Kidney epithelial cell (primary cell): Measurements from ENCODE around the gene KIRREL2. TPM values are rescaled to one million over a fixed set of nuclear protein-coding genes. Genes with fewer than 3 reads are reported as not detected.

Experiments
- DNase-seq: peaks from one replicate; pipeline ENCODE4 v3.0.0-alpha.2; 2010; ENCODE audit warnings: low read depth
- H3K27me3 ChIP-seq: 2 replicates; pipeline ENCODE4 v1.6.0; 2011; ENCODE audit warnings: low read length; ENCODE audit not compliant: control insufficient read depth, insufficient read depth
- H3K36me3 ChIP-seq: 2 replicates; pipeline ENCODE4 v1.5.1; 2011; ENCODE audit warnings: low read length; ENCODE audit not compliant: control insufficient read depth, insufficient read depth
- H3K4me3 ChIP-seq: 2 replicates; pipeline ENCODE4 v1.5.1; 2011; ENCODE audit warnings: low read depth, mild to moderate bottlenecking, control low read depth, low read length
- total RNA-seq: library from RNA; depleted of rRNA; stranded (reverse); fragments of >200 nt; gene quantifications from 2 replicates; pipeline ENCODE4 v1.2.3, GENCODE V29; 2015
- TF ChIP-seq, protein P1 (sequence below): IDR thresholded peaks from 2 replicates; pipeline ENCODE4 v1.5.1; 2011; ENCODE audit warnings: mild to moderate bottlenecking, moderate library complexity, low read length, control low read depth, inconsistent platforms; ENCODE audit not compliant: insufficient read depth, poor library complexity, severe bottlenecking

Gene KIRREL2
- total RNA-seq, 1 donor from 2014 or later = 0.50 TPM

DNA sequence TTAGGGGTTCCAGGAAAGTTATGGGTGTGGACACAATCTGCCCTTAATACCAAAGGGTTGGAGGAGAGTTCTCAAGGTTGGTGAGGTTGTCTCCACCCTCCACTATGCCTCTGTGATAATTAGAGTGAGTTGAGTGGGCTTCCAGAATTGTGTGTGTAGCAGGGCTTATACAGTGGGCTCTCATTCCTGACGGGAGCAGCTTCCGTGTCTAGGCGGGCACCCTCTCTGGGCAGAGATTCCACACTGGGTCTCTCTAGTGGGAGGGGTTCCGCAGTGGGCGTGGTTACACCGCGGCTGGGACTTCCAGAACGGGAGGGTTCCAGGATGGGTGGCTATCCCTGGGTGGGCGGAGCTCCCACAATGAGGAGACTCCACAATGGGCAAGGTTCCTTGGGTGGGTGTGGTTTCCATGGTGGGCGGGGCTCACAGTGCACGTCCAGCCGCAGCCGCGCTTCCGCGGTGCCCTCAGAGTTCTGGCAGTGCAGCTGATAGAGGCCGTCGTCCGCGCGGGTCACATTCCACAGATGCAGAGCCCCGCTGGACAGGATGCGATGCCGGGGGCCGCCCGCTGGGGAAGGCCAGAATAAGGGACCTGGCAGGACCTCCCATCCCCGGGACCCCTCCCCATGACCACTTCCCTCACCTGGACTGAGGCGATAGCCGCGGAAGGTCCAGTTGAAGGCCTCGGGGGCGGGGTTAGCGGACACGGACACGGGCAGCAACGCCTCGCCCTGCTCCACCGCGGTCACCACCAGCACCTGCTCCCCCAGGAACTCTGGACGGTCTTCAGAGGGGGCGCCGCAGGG is 12.8 kb upstream of the KIRREL2 start:
- TF ChIP-seq, protein P1, sequence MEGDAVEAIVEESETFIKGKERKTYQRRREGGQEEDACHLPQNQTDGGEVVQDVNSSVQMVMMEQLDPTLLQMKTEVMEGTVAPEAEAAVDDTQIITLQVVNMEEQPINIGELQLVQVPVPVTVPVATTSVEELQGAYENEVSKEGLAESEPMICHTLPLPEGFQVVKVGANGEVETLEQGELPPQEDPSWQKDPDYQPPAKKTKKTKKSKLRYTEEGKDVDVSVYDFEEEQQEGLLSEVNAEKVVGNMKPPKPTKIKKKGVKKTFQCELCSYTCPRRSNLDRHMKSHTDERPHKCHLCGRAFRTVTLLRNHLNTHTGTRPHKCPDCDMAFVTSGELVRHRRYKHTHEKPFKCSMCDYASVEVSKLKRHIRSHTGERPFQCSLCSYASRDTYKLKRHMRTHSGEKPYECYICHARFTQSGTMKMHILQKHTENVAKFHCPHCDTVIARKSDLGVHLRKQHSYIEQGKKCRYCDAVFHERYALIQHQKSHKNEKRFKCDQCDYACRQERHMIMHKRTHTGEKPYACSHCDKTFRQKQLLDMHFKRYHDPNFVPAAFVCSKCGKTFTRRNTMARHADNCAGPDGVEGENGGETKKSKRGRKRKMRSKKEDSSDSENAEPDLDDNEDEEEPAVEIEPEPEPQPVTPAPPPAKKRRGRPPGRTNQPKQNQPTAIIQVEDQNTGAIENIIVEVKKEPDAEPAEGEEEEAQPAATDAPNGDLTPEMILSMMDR = no peak
- peaks cover 42% of the 10 kb centered on the region for H3K27me3 ChIP-seq
- DNase-seq = no peak
- H3K36me3 ChIP-seq = no peaks in the 10 kb centered on the region
- H3K4me3 ChIP-seq = no peak overlapping the region

DNA sequence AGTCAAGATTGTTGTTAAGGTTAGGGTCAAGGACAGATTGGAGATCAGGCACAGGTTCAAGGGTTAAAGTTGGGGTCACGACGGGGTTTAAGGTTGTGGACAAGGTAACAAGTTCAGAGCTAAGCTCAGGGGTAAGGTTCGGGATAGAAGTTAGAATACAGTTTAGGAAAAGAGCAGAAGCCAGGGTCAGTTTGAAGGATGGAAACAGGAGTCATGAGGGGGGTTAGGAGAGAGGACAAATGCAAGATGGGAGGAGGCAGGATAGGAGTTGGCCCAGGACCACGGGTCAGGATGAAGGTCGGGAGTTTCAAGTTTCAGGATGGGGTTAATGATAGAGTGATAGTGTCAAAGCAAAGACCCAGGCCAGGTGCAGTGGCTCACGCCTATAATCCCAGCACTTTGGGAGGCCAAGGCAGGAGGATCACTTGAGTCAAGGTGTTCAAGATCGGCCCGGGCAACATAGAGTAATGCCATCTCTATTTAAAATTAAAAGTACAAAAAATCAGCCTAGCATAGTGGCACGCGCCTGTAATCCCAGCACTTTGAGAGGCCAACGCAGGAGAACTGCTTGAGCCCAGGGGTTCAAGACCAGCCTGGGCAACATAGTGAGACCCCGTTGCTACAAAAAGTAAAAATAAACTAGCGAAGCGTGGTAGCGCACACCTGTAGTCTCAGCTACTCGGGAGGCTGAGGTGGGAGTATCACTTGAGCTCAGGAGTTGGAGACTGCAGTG is 12.1 kb upstream of the KIRREL2 start:
- no peak overlapping the region for H3K4me3 ChIP-seq
- TF ChIP-seq, protein P1 = no peak

DNA sequence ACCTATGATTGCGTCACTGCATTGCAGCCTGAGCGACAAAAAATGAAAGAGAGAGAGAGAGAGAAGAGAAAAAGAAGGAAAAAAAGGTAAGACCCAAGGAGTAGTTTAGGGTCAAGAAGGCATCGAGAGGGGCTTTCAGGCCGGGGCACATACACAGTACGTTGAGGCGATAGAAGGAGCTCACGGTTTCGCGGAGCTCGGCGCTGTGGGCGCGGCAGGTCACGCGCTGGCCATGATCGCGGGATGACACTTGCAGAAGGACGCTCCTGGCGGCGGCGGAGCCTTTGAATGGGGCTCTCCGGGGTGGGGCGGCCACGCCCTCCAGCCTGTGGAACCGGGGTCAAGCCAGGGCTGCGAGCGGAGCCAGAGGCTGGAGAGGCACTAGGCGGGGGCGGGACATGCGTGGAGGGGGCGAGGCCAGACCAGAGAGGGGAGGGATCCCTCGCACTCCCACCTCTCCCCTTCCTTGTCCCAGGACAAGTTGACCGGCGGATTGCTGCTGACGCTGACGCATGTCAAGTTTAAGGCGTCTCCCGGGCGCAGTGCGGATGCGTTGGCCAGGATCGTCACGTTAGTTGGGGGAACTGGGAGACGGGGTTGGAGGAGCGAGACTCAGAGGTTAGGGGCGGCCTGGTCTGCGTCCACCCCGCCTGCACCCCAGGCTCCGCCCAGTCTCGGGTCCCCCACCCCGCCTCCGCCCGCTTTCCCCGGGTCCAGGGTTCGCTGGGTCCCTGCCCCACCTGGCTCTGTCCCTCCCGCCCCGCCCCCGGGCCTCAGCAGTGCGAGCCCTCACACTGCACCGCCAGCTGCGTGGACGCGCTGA is 11.3 kb upstream of the KIRREL2 start:
- DNase-seq = no peak

More for the DNA sequence above, 12.1 kb upstream of the KIRREL2 start:
- H3K27me3 ChIP-seq = peaks cover 45% of the 10 kb centered on the region
- no peaks in the 10 kb centered on the region for H3K36me3 ChIP-seq
- DNase-seq = no peak

DNA sequence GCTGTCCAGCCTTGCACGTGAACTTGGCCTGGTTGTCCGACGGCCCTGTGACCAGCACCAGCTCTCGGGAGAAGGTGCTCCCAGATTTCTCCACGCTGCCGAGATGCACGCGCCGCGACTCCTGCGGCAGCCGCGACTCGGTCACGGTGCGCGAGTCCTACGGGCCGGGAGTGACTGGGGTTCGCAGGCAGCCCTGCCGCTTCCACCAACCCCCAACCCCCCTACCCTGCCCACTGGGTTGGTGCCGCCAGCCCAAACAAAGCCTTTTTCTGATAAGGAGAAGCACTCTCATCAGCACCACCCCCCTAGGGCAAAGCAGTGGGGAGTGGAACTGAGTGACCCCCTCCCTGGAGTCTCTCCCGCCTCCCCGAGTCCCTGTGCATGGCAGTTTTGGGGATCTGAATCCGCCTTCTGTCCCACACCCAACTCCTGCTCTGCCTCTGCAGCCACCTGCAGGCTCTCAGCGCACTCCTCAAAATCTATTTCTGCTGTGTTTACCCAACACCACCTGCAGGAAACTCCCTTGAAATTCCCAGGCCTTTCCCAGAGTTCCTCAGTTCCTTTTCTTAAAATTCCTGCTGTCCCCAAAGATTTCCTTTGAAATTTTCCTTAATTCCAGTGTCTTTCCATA is 10.6 kb upstream of the KIRREL2 start:
- TF ChIP-seq, protein P1 = no peak
- Histone ChIP-seq H3K27me3 (peaks cover 50% of the 10 kb centered on the region), H3K4me3 (no peak overlapping the region), H3K36me3 (no peaks in the 10 kb centered on the region)
- no peak for DNase-seq

More for the DNA sequence above, 11.3 kb upstream of the KIRREL2 start:
- TF ChIP-seq, protein P1 = no peak
- Histone ChIP-seq H3K27me3 (peaks cover 45% of the 10 kb centered on the region), H3K4me3 (no peak overlapping the region), H3K36me3 (no peaks in the 10 kb centered on the region)

DNA sequence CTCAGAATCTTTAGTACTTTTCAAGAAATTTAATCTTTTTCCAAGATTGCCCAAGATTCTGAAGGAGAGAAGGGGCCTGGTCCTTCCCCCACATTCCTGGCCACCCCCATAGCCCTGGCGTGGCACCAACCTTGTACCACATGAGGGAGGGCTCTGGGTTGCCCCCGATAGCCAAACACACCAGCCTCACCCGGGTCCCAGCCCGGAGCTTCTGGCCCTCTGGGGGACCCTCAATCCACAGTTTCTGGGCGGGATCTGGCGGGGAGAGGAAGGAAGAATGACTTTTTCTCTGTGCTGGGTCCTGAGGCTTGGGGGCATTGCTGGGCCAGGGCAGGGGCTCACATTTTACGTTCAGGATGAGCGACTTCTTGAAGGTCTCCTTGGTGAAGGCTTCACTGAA is 8.8 kb upstream of the KIRREL2 start:
- H3K27me3 ChIP-seq = peaks cover 60% of the 10 kb centered on the region
- H3K36me3 ChIP-seq = no peaks in the 10 kb centered on the region
- DNase-seq = no peak
- TF ChIP-seq, protein P1 = no peak
- no peak overlapping the region for H3K4me3 ChIP-seq
